Activated CD4-positive, CD25-positive, alpha-beta regulatory T cell (primary cell): ENCODE results near the gene EXOC6B.

Experiments
- DNase-seq, 4 experiments: peaks; one replicate each; lab custom pipeline; 2025; lab: John Stamatoyannopoulos, UW

Gene EXOC6B

DNA sequence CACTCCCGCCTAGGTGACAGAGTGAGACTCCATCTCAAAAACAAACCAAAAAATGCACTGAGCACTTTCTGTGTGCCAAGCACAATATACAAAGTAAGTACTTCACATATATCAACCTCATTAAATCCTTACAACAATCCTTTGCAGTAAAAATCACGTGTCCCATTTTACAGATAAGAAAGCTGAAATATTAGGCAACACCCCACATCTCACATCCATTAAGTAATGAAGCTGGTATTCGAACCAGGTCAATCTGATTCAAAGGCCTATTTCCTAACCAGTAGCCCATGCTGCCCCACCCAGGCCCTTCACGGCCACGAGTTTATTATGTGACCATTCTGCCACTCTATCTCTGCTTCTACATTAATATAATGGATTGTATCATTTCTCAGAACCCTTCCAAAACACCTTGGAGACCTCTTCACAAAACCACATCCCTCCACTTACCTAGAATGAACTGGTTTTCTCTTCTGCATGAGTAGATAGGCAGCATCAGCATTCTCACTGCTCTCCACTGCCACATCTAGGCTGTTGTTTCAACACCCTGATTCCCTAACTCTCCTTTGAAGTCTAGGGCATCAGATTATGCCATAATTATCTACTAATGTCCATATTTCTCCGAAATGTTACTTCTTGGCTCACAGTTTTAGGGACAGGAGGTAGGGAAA is 3.1 kb upstream of the EXOC6B start:
- no peak for DNase-seq

DNA sequence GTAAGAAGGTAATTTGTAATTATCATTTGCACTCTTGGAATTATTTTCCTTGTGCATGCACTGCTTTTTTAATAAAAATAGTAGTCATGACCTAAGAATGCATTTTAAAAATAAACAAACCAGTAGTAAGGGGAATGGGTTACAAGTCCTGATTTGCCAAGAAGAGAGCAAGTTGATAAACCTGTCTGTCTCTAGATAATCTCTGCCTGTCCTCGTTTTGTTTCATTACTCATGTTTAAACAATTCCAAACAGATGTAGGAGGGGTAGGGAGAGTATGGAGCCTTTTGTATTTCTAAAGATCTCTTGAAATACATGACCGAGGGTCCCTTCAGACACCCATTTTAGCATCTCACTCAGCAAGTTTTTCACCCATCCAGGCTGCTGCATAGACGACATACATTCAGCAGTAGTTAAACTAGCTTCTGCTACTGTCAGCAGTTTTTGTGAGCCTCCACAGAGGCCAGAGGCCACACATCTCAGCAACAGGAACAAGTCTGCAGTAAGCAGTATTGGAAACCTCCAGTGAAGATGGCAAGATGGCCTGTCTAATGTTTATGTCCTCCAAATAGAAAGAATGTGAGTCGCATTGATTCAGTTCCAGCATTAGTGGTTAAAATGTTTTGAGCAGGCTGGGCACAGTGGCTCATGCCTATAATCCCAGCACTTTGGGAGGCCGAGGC is 2.3 kb upstream of the EXOC6B start:
- DNase-seq, result no peak

DNA sequence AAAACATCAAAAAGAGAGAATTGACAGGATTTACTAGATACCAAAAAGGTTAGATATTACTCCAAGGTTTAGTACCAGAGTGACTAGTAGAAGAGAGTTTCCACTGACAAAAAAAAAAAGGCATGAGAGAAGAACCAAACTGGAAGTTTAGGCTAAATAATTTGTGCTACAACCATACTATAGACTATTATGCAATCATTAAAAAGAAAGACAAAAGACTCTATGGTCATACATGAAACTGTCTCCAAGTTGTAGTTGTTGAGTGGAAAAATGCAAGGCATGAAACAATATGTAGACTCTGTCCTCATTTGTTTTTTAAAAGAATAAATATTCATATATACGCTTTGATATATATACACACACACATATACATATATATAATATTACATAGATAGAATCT is 1.7 kb upstream of the EXOC6B start:
- DNase-seq, result no peak

DNA sequence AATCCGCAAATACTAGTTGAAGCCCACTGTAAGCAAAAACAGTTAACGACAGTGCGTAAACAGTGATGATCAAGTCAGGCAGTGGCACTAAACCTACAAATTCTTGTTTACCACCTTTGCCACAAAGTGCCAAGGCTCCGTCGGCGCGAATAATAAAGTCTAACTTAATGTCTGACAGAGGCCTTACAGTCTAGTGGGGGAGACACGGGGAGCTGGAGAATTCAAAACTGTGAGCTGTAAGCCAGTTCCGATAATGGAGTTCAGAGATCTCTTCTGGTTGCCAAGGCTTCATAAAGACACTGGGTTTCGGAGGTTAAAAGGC is 284 bp upstream of the EXOC6B start:
- no peak for DNase-seq

- DNase-seq, result no peak
These were observed 1.5 kb downstream of the EXOC6B start for GRCh38 chr2:72824224-72824842.

DNA sequence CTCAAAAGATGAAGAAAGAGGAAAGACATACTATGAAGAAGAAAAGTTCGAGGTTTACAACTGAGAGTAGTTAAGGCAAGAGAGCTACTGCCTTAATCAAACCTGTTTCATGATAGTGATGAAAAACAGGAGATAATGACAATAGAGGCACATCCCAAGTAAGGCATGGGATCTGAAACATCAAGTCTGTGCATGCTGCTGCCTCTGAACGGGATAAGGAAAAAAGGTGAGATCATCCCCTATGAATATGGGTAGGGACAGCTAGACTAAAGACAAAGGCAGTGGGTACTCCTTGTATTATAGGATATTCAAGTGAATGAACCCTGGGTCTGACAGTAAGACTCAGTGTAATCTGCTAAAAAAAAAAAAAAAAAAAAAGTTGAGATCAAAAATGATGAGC is 3.0 kb downstream of the EXOC6B start:
- no peak for DNase-seq

- DNase-seq, result no peak
These were observed 3.9 kb downstream of the EXOC6B start for GRCh38 chr2:72821983-72822382.

- DNase-seq, result no peak
These were observed 4.7 kb downstream of the EXOC6B start for GRCh38 chr2:72821118-72821517.

DNA sequence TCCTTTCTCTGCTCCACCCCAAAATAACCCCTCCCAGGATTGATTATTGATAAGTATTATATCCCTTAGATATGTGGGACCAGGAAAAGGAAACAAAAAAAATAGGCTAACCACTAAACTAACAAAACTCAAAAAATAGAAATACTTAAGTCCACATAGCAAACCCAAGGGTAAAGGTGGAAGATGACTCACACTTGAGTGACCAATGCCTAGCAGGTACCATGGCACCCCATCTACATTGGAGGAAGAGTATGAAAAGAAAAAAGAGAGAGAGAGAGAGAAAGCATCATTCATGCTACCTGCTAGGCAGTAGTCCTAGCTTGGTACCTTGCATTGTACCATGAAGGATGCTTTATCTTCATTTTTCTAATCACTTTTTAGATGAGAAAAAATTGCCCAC is 6.3 kb downstream of the EXOC6B start:
- DNase-seq, result no peak

DNA sequence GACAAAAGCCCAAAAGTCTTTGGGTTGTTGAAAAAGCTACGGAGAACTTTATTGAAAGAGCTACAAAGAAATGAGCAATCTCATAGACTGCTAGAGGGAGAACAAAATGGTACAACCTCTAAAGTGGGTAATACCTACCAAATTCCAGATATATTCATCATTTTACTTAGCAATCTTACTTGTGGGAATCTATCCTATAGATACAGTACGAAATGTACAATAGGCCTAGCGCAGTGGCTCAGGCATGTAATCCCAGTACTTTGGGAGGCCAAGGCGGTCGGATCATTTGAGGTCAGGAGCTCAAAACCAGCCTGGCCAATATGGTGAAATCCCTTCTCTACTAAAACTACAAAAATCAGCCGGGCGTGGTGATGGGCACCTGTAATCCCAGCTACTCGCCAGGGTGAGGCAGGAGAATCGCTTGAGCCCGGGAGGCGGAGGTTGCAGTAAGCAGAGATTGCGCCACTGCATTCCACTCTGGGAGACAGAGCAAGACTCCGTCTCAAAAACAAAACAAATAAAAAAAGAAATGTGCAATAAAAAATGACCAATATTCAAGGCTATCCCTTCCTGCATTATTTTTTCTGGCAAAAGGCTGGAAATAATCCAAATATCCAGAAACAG is 10.1 kb downstream of the EXOC6B start:
- no peak for DNase-seq

GRCh38 chr2:72813841-72814240 is 12.0 kb downstream of the EXOC6B start:
- no peak for DNase-seq

DNA sequence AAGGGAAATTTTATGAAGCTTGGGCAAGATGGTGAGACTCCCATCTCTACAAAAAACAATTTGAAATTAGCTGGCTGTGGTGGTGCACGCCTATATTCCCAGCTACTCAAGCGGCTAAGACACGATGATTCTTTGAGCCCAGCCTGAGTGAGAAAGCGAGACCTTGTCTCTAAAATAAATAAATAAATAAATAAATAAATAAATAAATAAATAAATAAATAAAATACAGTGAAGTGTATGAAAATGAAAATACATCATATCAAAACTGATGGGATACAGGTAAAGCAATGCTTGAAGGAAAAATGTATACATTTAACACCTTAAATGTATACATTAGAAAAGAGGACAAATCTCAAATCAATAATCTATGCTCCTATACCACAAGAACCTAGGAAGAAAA is 15.7 kb downstream of the EXOC6B start:
- DNase-seq, result no peak

DNA sequence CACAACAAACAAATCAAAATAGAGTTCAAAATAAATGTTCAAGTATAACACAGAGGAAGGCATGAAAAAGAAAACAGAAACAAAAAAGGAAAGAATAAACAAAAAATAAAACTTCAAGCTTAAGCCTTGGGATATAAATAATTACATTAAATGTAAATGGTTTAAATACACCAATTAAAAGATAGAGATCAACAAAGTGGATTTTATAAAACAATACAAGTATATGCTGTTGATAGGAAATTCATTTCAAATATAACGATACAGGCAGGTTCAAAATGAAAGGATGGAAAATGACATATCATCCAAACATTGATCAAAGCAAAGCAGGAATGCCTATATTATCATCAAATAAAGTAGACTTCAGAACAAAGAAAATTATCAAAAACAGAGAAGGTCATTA is 16.7 kb downstream of the EXOC6B start:
- DNase-seq, result no peak

DNA sequence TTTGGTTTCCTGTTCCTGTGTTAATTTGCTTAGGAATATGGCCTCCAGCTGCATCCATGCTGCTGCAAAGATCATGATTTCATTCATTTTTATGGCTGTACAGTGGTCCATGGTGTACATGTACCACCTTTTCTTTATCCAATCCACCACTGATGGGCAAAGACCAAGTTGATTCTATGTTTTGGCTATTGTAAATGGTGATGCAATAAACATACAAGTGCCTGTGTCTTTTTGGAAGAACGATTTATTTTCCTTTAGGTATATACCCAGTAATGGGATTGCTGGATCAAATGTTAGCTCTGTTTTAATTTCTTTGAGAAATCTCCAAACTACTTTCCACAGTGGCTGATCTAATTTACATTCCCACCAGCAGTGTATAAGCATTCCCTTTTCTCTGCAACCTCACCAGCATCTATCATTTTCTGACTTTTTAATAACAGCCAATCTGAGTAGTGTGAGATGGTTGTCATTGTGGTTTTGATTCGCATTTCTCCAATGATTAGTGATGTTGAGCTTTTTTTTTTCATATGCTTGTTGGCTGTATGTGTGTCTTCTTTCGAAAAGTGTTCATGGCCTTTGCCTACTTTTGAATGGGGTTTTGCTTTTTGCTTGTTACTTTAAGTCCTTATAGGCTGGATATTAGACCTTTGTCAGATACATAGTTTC is 19.4 kb downstream of the EXOC6B start:
- DNase-seq, result no peak

GRCh38 chr2:72803626-72804320 is 22.1 kb downstream of the EXOC6B start:
- DNase-seq, result no peak

DNA sequence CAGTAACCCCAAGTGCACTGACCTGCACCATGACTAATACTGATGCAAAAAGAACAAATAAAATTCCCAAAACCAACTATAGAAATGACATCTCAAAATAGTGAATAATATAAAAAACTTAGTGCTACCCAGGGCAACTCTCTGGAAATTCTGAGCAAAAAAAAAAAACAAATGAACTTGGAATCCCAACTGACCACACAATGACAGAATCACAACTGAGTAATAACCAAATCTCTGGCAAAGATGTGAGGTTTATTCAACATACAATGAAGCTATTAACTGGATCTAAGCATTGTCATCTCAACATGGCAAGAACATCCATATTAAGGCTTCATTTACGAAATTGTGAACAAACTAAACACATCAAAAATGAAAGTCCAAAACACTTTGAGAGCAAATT is 22.7 kb downstream of the EXOC6B start:
- DNase-seq, result no peak

- no peak for DNase-seq
These were observed 25.3 kb downstream of the EXOC6B start for GRCh38 chr2:72800492-72800891.

DNA sequence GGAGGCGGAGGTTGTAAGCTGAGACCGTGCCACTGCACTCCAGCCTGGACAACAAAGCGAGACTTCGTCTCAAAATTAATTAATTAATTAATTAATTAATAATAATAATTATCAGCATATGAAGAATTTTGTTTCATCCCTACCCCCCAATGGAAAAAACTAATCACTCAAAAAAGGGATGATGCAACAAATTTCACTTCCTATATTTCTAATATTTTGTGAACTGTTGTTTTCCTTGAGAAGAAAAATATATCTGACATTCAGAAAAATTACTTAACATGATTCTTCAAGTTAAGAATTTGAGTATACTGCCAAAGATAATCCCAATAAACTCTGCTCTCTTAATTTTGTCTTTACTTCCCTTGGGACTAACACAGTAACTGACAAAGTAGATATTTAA is 28.1 kb downstream of the EXOC6B start:
- no peak for DNase-seq

- DNase-seq, result no peak
These were observed 29.1 kb downstream of the EXOC6B start for GRCh38 chr2:72796766-72797165.

DNA sequence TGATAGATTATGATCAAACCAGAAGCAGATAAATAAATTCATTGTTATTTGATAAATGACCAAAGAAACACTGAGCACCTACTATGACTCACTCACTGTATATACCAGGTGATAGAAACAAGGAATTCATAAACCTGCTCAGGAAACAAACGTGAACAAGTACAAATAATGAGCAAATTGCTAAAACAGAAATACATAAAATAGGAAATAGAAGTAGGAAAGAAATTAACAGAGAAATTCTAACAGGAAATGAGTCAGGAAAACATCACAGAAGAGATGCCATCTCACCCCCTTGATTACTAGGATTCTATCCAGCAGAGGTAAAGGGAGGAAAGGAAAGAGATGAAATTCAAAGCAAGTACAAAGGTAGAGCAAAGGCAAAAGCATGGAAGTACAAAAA is 31.3 kb downstream of the EXOC6B start:
- no peak for DNase-seq

DNA sequence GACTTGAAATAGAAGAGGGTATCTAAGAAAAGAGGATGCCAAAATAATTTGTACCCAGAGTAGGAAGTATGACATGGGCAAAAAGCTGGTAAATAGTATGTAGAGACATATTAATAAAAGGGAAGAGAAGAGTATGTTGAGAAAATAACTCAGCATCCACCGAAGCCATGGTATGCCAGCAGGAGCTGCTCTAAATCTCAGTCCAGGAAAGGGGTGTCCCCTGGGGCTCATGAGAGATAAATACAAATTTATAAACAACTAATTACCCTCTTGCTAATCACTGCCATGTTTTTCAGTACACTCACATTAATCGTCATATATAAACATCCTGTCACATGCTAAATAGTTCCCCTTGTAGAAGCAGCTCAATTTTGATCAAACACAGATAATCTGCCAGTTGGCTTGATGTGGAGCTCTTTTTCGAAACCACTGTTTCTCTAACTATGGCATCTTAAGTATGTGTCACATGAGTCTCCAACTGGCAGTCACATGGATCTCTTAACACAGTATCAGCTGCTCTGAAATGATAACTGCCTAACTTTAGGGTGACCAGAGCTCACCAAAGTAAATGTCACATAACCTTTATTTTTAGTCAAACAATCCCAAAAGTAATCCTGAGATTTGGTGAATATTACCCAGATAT is 31.9 kb downstream of the EXOC6B start:
- DNase-seq, result no peak

DNA sequence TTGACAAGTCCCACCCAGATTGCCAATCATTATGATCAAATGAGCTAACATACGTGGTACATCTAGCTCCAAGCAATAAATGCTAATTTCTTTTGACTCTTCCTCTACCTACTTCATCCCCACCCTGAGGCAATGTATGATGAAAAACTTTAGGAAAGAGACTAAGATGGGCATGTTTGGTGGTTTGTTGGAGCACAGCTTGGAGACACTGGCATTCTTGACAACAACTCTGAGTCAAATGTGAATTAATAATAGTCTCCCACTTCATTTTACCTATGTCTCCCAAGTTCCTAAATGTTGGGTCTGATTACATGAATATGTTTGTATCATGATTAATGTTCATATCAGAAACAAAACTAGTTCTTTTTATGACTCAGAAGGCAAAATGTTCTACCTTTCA is 36.6 kb downstream of the EXOC6B start:
- no peak for DNase-seq
